ENCODE results near the gene GATAD2A. TPM values are rescaled to one million over a fixed set of nuclear protein-coding genes. Genes with fewer than 3 reads are reported as not detected.

The GATAD2A gene
- total RNA-seq, 2 donors from 2014 or later, result 41.7 to 138 TPM

DNA sequence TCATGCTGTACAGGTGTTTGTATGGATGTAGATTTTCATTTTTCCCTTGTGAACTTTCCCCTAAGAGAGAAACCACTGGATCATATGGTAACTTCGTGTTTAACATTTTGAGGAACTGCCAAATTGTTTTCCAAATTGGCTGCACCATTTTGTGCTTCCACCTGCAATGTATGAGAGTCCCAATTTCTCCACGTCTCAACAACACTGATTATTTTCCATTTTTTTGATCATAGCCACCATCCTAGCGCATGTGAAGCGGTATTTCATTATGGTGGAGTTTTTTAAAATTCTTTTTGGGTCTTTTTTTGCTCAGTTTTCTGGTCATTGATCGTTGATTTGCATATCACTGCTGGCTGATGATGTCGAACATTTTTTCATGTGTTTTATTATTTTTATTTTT is 115.5 kb downstream of the GATAD2A start:
- intact Hi-C loops (cut with DNase I), result no loop called here
- TF ChIP-seq POLR2A (IDR thresholded peaks at IDR 0.05) (no peak), POLR2AphosphoS5 (IDR thresholded peaks at IDR 0.05) (no peak)
- TF ChIP-seq, protein P1, sequence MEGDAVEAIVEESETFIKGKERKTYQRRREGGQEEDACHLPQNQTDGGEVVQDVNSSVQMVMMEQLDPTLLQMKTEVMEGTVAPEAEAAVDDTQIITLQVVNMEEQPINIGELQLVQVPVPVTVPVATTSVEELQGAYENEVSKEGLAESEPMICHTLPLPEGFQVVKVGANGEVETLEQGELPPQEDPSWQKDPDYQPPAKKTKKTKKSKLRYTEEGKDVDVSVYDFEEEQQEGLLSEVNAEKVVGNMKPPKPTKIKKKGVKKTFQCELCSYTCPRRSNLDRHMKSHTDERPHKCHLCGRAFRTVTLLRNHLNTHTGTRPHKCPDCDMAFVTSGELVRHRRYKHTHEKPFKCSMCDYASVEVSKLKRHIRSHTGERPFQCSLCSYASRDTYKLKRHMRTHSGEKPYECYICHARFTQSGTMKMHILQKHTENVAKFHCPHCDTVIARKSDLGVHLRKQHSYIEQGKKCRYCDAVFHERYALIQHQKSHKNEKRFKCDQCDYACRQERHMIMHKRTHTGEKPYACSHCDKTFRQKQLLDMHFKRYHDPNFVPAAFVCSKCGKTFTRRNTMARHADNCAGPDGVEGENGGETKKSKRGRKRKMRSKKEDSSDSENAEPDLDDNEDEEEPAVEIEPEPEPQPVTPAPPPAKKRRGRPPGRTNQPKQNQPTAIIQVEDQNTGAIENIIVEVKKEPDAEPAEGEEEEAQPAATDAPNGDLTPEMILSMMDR (IDR thresholded peaks at IDR 0.05), result no peak
- Histone ChIP-seq H3K27me3 (replicated peaks; ENCODE audit: insufficient read depth) (no peaks in the 10 kb centered on the region), H3K36me3 (no peaks in the 10 kb centered on the region), H3K4me3 (no peak overlapping the region), H3K27ac (no peak overlapping the region), H3K9me3 (no peaks in the 10 kb centered on the region), H3K4me1 (replicated peaks) (no peaks in the 10 kb centered on the region)
- DNase-seq (ENCODE audit: low spot score), result no peak
- WGBS, result 78% methylated on average over 6 of the region's 6 CpGs

DNA sequence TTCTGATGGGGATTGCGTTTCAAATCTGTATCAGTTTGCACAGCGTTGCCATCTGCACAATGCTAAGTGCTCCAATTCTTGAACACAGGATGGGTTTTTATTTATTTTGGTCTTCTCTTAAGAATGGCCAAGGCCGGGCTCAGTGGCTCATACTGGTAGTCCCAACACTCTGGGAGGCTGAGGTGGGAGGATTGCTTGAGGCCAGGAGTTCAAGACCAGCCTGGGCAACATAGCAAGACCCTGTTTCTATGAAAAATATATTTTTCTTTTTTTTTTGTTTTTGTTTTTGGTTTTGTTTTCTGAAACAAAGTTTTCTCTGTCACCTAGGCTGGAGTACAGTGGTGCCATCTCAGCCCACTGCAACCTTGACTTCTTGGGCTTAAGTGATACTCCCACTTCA is 117.7 kb downstream of the GATAD2A start:
- WGBS, result 94% methylated on average over 3 of the region's 3 CpGs
- H3K27ac ChIP-seq, result no peak overlapping the region
- TF ChIP-seq POLR2A (IDR thresholded peaks at IDR 0.05), result no peak
- H3K36me3 ChIP-seq, result no peaks in the 10 kb centered on the region
- no peaks in the 10 kb centered on the region for H3K9me3 ChIP-seq
- no peaks in the 10 kb centered on the region for H3K4me1 ChIP-seq (replicated peaks)
- H3K4me3 ChIP-seq, result no peak overlapping the region
- H3K27me3 ChIP-seq (replicated peaks; ENCODE audit: insufficient read depth), result no peaks in the 10 kb centered on the region
- no peak for DNase-seq (ENCODE audit: low spot score)
- intact Hi-C loops (cut with DNase I), result no loop called here

DNA sequence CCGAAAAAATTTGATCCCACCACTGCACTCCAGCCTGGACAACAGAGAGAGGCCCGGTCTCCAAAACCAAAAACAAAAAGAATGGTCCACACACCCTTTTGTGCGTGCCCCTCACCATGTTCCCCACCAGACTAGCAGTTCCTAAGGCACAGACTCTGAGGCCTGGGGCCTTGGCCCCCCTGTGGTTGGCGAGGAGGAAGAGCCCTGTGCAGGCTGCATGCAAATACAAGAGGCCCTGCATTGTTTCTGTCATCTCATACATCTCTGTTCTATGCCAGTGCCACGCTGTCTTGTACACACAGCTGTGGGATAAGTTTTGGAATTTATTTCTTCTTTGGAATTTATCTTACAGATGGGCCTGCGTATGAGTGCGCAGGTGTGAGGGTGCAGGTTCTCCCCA is 118.6 kb downstream of the GATAD2A start:
- WGBS, result 80% methylated on average over 7 of the region's 7 CpGs
- H3K27me3 ChIP-seq (replicated peaks; ENCODE audit: insufficient read depth), result no peaks in the 10 kb centered on the region
- intact Hi-C loops (cut with DNase I), result no loop called here
- no peak overlapping the region for H3K27ac ChIP-seq
- no peak for DNase-seq (ENCODE audit: low spot score)
- H3K9me3 ChIP-seq, result no peaks in the 10 kb centered on the region
- H3K36me3 ChIP-seq, result no peaks in the 10 kb centered on the region
- no peak overlapping the region for H3K4me3 ChIP-seq
- TF ChIP-seq POLR2A (IDR thresholded peaks at IDR 0.05) (no peak), POLR2AphosphoS5 (IDR thresholded peaks at IDR 0.05) (no peak)
- TF ChIP-seq, protein P1 (IDR thresholded peaks at IDR 0.05), result no peak
- no peaks in the 10 kb centered on the region for H3K4me1 ChIP-seq (replicated peaks)

DNA sequence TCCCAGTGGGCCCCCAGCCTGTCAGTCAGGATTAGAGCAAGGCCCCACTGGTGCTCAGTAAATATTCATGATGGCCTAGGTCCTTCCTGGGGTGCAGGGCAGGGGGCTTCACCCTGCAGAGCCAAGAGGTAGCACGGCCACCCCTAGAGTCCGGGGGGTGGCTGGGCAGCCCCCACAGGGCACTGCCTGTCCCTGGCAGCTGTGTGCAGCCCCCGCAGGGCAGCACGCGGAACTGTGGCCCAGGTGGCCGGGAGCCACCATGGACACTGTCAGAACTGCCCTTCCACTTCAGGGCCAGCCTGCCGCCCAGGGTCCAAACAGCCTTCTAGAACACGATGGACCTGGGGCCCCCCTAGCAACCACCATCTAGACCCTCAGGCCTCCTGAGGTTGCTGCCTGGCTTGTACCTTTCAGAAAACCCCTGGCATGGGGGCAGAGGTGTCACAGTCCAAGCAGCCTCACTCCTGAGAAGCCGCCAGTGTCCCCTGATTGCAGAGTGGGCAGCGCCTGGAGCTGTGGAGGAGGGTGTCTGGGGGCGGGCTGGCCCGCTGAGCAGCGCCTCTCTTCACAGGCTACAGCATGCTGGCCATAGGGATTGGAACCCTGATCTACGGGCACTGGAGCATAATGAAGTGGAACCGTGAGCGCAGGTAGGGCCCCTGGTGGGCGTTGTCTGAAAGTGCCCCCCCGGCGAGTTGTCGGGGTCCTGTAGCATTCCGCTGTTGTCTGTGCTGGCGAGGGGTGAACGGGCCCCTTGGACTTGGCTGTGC is 120.3 kb downstream of the GATAD2A start:
- Histone ChIP-seq H3K27ac (no peak overlapping the region), H3K4me1 (replicated peaks) (no peaks in the 10 kb centered on the region), H3K36me3 (no peaks in the 10 kb centered on the region), H3K9me3 (no peaks in the 10 kb centered on the region), H3K27me3 (replicated peaks; ENCODE audit: insufficient read depth) (no peaks in the 10 kb centered on the region), H3K4me3 (no peak overlapping the region)
- 80% methylated on average over 21 of the region's 23 CpGs for WGBS
- DNase-seq (ENCODE audit: low spot score), result no peak
- TF ChIP-seq POLR2AphosphoS5 (IDR thresholded peaks at IDR 0.05) (no peak), POLR2A (IDR thresholded peaks at IDR 0.05) (no peak)
- TF ChIP-seq, protein P1 (IDR thresholded peaks at IDR 0.05), result no peak
- intact Hi-C loops (cut with DNase I), result no loop called here

DNA sequence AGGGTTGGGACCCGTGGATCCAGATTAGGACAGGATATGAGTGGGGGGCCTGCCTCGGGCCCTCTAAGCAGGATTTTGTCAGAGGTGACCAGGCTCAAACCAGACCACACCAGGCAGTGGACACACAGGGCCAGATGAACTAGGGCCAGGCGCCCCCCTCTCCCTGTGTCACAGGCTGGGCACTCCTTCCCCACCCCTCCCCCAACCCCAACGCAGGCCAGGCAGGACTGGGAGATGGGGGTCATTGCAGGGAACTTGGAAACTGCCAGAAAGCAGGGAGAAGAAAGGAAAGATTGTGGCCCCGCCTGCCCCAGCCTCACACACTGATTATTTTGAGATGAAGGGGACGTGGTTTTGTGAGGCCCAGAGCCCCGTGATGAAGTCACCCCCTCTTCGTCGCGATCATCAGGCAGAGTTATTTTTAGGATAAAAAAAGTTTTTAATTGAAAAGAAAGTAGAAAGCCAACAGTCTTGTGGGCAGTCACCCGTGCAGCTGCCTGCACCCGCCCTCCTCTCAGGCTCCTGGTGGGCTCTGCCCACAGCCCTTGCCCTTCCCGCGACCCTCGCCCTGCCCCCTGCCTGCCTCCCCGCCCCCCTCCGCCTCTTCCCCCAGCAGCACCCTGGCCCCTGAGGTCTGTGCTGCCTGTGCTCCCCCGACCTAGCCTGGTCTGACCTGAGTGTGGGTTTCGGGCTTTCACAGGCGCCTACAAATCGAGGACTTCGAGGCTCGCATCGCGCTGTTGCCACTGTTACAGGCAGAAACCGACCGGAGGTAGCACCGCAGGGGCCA is 121.3 kb downstream of the GATAD2A start:
- intact Hi-C loops (cut with DNase I), result no loop called here
- no peaks in the 10 kb centered on the region for H3K9me3 ChIP-seq
- WGBS, result 81% methylated on average over 25 of the region's 28 CpGs
- H3K4me1 ChIP-seq (replicated peaks), result no peaks in the 10 kb centered on the region
- H3K27ac ChIP-seq, result no peak overlapping the region
- TF ChIP-seq, protein P1 (IDR thresholded peaks at IDR 0.05), result no peak
- TF ChIP-seq POLR2AphosphoS5 (IDR thresholded peaks at IDR 0.05), result no peak
- TF ChIP-seq POLR2A (IDR thresholded peaks at IDR 0.05), result no peak
- H3K4me3 ChIP-seq, result no peak overlapping the region
- DNase-seq (ENCODE audit: low spot score), result no peak
- H3K36me3 ChIP-seq, result no peaks in the 10 kb centered on the region
- no peaks in the 10 kb centered on the region for H3K27me3 ChIP-seq (replicated peaks; ENCODE audit: insufficient read depth)

Data from prostate gland (tissue), 2 donors.